Astrocyte of the spinal cord (primary cell): ENCODE results near the gene PLPPR5.
"Not testable (repeated sequence)": the region's sequence is repeated elsewhere in the genome, so short reads cannot be mapped to it uniquely, and the experiment has no call there.

ENCODE experiments used
- DNase-seq: peaks from one replicate; pipeline ENCODE4 v3.0.0; 2011; ENCODE audit warnings: low read depth, low spot score
- H3K4me3 ChIP-seq: 2 replicates; pipeline ENCODE4 v1.5.1; 2011; ENCODE audit warnings: low read depth, mild to moderate bottlenecking, low read length, moderate library complexity
- CTCF ChIP-seq: IDR thresholded peaks from 2 replicates; pipeline ENCODE4 v1.5.1; 2012; ENCODE audit warnings: low read depth, mild to moderate bottlenecking, low read length, inconsistent platforms
- in situ Hi-C: cut with HindIII; loops from 2 replicates; pipeline ENCODE4 v1.10.0; 2017; ENCODE audit warnings: low sequenced_read_pairs

Gene PLPPR5

GRCh38 chr1:99004861-99005442 lies at the start of gene PLPPR5:
Gene PLPPR5 (minus strand): TSS chr1:99004861. CDS start chr1:99004671, 190 bp downstream.
- no peak for TF ChIP-seq CTCF
- in situ Hi-C loops = no loop called here
- peak within 1 kb of the TSS; percentile 43 for H3K4me3 ChIP-seq
- DNase-seq = no peak

- TF ChIP-seq CTCF = no peak
- DNase-seq = no peak
- in situ Hi-C loops = no loop called here
- no peak overlapping the region for H3K4me3 ChIP-seq
These were observed 47.1 kb upstream of the PLPPR5 start for GRCh38 chr1:99051611-99052283.

DNA sequence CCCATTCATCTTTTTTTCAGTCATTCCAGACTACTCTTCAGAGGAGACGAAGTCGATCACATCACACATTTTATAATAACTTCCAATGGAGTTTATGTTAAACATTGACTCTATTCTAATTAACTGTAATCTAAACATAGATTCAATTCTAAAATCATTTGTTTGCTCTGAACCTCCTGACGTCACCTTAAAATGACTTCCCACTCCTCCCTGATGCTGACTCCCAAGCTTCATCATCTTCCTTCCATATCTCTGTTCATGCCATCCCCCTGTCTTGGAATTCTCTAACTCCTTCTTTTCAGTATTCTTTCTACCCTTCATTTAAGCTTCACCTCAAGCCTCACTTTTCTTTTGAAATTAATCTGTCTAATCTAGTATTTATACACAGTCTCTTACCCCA lies 45.1 kb upstream of the PLPPR5 start:
- in situ Hi-C loops = no loop called here

DNA sequence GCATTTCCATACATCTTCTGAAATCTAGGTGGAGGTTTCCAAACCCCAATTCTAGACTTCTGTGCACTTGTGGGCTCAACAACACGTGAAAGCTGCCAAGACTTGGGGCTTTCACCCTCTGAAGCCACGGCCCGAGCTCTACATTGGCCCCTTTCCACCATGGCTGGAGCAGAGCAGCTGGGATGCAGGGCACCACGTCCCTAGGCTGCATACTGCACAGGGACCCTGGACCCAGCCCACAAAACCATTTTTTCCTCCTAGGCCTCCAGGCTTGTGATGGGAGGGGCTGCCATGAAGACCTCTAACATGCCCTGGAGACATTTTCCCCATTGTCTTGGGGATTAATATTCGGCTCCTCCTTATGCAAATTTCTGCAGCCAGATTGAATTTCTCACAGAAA lies 32.1 kb upstream of the PLPPR5 start:
- DNase-seq, in situ Hi-C loops, H3K4me3 ChIP-seq: not testable (repeated sequence)

More for the DNA sequence above, 45.1 kb upstream of the PLPPR5 start:
- TF ChIP-seq CTCF = no peak
- H3K4me3 ChIP-seq = no peak overlapping the region
- no peak for DNase-seq

GRCh38 chr1:99018313-99018712 lies 13.7 kb upstream of the PLPPR5 start:
- TF ChIP-seq CTCF = no peak

DNA sequence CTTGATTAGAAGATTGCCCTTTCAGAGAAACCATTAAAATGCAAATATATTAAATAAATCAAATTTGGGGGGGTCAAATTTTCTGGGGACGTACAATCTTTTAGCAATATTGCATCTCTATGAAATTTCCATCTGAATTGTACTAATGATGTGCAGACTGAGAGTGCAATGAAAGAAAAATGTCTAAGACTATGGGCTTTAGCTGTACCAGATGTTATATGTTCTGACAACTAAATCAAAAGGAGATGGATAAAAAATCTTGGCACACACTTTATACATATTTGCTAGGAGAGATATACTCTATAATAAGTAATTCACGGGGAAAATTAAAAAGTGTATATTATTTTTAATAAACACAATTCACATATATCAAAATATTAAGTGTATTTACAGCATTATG lies 13.0 kb upstream of the PLPPR5 start:
- DNase-seq = no peak
- no peak overlapping the region for H3K4me3 ChIP-seq
- in situ Hi-C loops = no loop called here
- no peak for TF ChIP-seq CTCF

More at GRCh38 chr1:99018313-99018712, 13.7 kb upstream of the PLPPR5 start:
- no peak for DNase-seq
- H3K4me3 ChIP-seq = no peak overlapping the region
- in situ Hi-C loops = no loop called here

- no peak for TF ChIP-seq CTCF
- DNase-seq = no peak
- H3K4me3 ChIP-seq = no peak overlapping the region
- in situ Hi-C loops = no loop called here
These were observed 6.0 kb upstream of the PLPPR5 start for GRCh38 chr1:99010679-99011078.
